Spleen (tissue), 11 donors: ENCODE measurements around the gene PMIS2. TPM values are rescaled to one million over a fixed set of nuclear protein-coding genes. Genes with fewer than 3 reads are reported as not detected.

Experiments used
- DNase-seq: peaks from one replicate; pipeline ENCODE4 v3.0.0-alpha.2; 2020
- H3K27ac ChIP-seq, 8 donors: fragments of 200-600 bp; sonication (generic) in 7 of 8; 1 replicate in 4 of 8; 2 replicates in 4 of 8; pipeline versions ENCODE4 v1.5.0 to v1.8.0; 2016 to 2021; ENCODE audit warnings: inconsistent platforms in 4 of 8, mild to moderate bottlenecking in 4 of 8, moderate library complexity in 1 of 8
- H3K27me3 ChIP-seq, 7 donors: fragments of 200-600 bp; sonication (generic) in 6 of 7; replicated peaks in 1 of 7; 1 replicate in 4 of 7; 2 replicates in 3 of 7; pipeline versions ENCODE4 v1.5.0 to v1.8.0; 2016 to 2021; ENCODE audit warnings: inconsistent platforms in 3 of 7, mild to moderate bottlenecking in 1 of 7
- H3K36me3 ChIP-seq, 6 donors: fragments of 200-600 bp; sonication (generic) in 5 of 6; 1 replicate in 4 of 6; 2 replicates in 2 of 6; pipeline versions ENCODE4 v1.5.0 to v1.8.0; 2016 to 2021; ENCODE audit warnings: inconsistent platforms in 2 of 6
- H3K4me1 ChIP-seq, 6 donors: fragments of 200-600 bp; sonication (generic) in 5 of 6; 1 replicate in 3 of 6; 2 replicates in 3 of 6; pipeline versions ENCODE4 v1.5.0 to v1.8.0; 2016 to 2021; ENCODE audit warnings: inconsistent platforms in 3 of 6
- H3K4me3 ChIP-seq, 8 donors: fragments of 200-600 bp; sonication (generic) in 7 of 8; 1 replicate in 4 of 8; 2 replicates in 4 of 8; pipeline versions ENCODE4 v1.5.0 to v1.8.0; 2016 to 2021; ENCODE audit warnings: inconsistent platforms in 4 of 8, mild to moderate bottlenecking in 4 of 8, moderate library complexity in 2 of 8
- H3K9me3 ChIP-seq, 8 donors: fragments of 200-600 bp; sonication (generic) in 7 of 8; 1 replicate in 4 of 8; 2 replicates in 4 of 8; pipeline versions ENCODE4 v1.5.0 to v1.8.0; 2016 to 2021; ENCODE audit warnings: inconsistent platforms in 4 of 8
- POLR2A ChIP-seq, 3 donors: fragments of 450-650 bp; IDR thresholded peaks; one replicate each; pipeline ENCODE4 v1.5.1; 2017; ENCODE audit warnings: antibody characterized with exemption in 3 of 3, mild to moderate bottlenecking in 1 of 3
- POLR2AphosphoS5 ChIP-seq, 3 donors: sonication (generic); formaldehyde crosslinking; IDR thresholded peaks; one replicate each; pipeline ENCODE4 v1.5.1; 2017; ENCODE audit warnings: antibody characterized with exemption in 3 of 3
- WGBS, 5 donors: extraction: QIAGEN DNeasy Blood & Tissue Kit in 3 of 5; methylation state at CpG; one replicate each; pipeline versions ENCODE4 v1.1.5 to v1.1.7; 2013 to 2018; 5-methylcytosine and 5-hydroxymethylcytosine counted together
- intact Hi-C: fragments of 100-400 bp; cut with DNase I; formaldehyde crosslinking; loops from one replicate; pipeline ENCODE4 v1.15.0; 2023; ENCODE audit warnings: low total_unique reads
- polyA plus RNA-seq, 3 donors: library from polyadenylated mRNA; stranded (reverse); fragments of 200-250 nt; gene quantifications; one replicate each; pipeline ENCODE4 v1.2.1, GENCODE V29; 2013
- total RNA-seq, 7 donors: library from RNA; depleted of rRNA in 3 of 7; stranded (reverse); fragments of >200 nt in 3 of 7; fragmentation: NEBNext Ultra II Directional in 4 of 7; extraction: Animal tissue kit (Norgen Biotek cat#: 25700) in 4 of 7; gene quantifications; one replicate each; pipeline versions ENCODE4 v1.1.0 to v1.2.1, GENCODE V29; 2016 to 2021
- TF ChIP-seq, protein P1 (sequence below), 11 experiments: fragments of 200-600 bp in 7 of 11; fragments of 450-650 bp in 4 of 11; sonication (generic) in 4 of 11; IDR thresholded peaks in 8 of 11; conservative IDR thresholded peaks in 3 of 11; 1 replicate in 7 of 11; 2 replicates in 4 of 11; pipeline versions ENCODE4 v1.4.0 to v1.8.0; 2016 to 2021; ENCODE audit warnings: antibody characterized with exemption in 11 of 11, inconsistent platforms in 4 of 11, mild to moderate bottlenecking in 1 of 11
- donor health status: healthy with polysubstance abuse.
- donor health status: DM: no; HTN: no; CAD: no; lungs with moderate emphysema.
- donor health status: DM: no; HTN: no; CAD: no.
- donor health status: Bipolar disorder and iron deficiency.
- donor health status: healthy.
- donor health status: DM: no; HTN: no; CAD: no.
- donor health status: DM: yes; HTN: yes; CAD: no.

Gene PMIS2
- total and polyA plus RNA-seq, 10 donors = not detected

DNA sequence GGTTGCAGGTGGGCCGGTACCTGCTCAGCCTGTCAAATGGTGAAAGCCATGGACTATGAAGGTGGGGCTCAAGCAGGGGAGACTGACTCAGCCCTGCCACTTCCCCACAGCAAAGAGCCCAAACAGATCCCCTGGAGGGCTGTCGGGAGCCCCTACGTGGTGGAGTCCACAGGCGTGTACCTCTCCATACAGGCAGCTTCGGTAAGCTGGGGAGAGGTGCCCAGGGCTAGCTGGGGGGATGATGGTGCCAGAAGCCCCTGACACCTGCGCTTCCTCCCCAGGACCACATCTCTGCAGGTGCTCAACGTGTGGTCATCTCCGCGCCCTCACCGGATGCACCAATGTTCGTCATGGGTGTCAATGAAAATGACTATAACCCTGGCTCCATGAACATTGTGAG, 43.8 kb upstream of the PMIS2 start:
- 92 to 100% (median 96%) methylated on average over 7 to 11 of the region's 11 CpGs for WGBS, 5 donors

DNA sequence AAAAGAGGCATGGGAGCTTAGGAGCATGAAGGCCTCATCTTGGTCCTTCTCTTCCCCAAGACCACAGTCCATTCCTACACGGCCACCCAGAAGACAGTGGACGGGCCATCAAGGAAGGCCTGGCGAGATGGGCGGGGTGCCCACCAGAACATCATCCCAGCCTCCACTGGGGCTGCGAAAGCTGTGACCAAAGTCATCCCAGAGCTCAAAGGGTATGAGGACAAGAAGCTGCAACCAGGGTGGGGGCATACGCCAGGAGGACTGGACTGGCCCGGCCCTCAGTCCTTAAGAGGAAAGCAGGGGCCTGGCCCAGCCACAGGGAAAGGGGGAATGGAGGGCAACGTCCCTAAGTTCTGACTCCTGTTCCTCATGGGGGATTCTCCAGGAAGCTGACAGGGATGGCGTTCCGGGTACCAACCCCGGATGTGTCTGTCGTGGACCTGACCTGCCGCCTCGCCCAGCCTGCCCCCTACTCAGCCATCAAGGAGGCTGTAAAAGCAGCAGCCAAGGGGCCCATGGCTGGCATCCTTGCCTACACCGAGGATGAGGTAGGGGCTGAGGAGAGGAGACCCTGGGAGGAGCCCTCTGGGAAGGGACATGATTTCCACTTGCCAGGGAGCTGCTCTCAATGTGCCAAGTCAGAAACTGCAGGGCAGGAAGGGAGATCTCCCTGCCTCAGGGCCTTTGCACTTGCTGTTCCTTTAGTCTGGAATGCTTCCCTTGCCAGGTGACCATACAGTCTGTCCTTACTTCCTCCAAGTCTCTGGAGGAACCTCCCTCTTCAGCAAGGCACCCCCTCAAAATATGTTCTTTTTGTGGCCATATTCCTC, 42.5 kb upstream of the PMIS2 start:
- H3K27ac ChIP-seq = no peak overlapping the region
- 94 to 99% (median 97%) methylated on average over 10 to 15 of the region's 15 CpGs for WGBS, 5 donors
- no peaks in the 10 kb centered on the region for H3K27me3 ChIP-seq
- H3K36me3 ChIP-seq = peaks cover 0 to 28% (median 0%) of the 10 kb centered on the region in 6 donors
- no peaks in the 10 kb centered on the region for H3K9me3 ChIP-seq
- H3K4me1 ChIP-seq = peaks cover 17 to 42% (median 30%) of the 10 kb centered on the region in 6 donors
- intact Hi-C loops = no loop called here
- no peak for DNase-seq
- TF ChIP-seq, protein P1, sequence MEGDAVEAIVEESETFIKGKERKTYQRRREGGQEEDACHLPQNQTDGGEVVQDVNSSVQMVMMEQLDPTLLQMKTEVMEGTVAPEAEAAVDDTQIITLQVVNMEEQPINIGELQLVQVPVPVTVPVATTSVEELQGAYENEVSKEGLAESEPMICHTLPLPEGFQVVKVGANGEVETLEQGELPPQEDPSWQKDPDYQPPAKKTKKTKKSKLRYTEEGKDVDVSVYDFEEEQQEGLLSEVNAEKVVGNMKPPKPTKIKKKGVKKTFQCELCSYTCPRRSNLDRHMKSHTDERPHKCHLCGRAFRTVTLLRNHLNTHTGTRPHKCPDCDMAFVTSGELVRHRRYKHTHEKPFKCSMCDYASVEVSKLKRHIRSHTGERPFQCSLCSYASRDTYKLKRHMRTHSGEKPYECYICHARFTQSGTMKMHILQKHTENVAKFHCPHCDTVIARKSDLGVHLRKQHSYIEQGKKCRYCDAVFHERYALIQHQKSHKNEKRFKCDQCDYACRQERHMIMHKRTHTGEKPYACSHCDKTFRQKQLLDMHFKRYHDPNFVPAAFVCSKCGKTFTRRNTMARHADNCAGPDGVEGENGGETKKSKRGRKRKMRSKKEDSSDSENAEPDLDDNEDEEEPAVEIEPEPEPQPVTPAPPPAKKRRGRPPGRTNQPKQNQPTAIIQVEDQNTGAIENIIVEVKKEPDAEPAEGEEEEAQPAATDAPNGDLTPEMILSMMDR (IDR thresholded peaks at IDR 0.05 in 8 of 11, conservative IDR thresholded peaks at IDR 0.05 in 3 of 11) = no peak
- TF ChIP-seq POLR2A (IDR thresholded peaks at IDR 0.05) (no peak), POLR2AphosphoS5 (IDR thresholded peaks at IDR 0.05) (no peak)
- no peak overlapping the region for H3K4me3 ChIP-seq

More for the DNA sequence above, 43.8 kb upstream of the PMIS2 start:
- Histone ChIP-seq H3K36me3 (peaks cover 0 to 15% (median 0%) of the 10 kb centered on the region in 6 donors), H3K4me3 (no peak overlapping the region), H3K27me3 (peaks cover 0 to 1% (median 0%) of the 10 kb centered on the region in 7 donors), H3K9me3 (no peaks in the 10 kb centered on the region), H3K4me1 (peaks cover 17 to 36% (median 28%) of the 10 kb centered on the region in 6 donors), H3K27ac (no peak overlapping the region)
- no peak for DNase-seq
- intact Hi-C loops = no loop called here
- TF ChIP-seq, protein P1 (IDR thresholded peaks at IDR 0.05 in 8 of 11, conservative IDR thresholded peaks at IDR 0.05 in 3 of 11) = no peak
- TF ChIP-seq POLR2A (IDR thresholded peaks at IDR 0.05) = no peak
- TF ChIP-seq POLR2AphosphoS5 (IDR thresholded peaks at IDR 0.05) = no peak

DNA sequence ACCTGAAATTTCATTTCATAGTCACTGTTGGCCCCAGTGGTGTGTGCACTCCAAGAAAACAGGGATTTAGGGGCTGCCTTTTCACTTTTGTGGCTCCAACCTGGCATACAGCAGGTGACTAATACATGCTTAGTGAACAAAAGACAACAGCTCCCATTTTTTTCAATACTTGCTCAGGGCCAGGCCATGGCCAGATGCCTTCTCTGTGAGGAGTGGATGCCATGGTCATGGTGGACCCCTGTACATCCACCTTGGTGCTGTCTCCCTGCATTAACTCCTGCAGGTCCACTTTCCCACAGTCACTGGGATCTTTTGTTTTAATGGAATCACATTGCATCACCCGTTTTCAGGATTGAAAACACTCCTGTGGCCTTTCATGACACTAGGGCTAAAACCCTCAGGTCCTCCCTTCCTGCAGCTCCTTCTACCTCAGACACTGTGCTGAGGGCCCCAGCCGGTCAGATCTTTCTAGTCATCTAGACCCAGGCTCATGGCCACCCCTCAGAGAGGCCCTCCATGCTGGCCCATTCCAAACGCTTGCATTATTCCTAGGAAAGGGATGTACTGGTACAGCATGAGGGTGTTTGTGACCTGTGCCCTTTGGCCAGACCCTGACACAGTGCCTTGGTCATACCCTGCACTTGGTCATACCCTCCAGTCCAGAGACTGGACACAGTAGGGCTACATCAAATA, 41.7 kb upstream of the PMIS2 start:
- no peaks in the 10 kb centered on the region for H3K9me3 ChIP-seq
- H3K27me3 ChIP-seq = no peaks in the 10 kb centered on the region
- H3K27ac ChIP-seq = peak overlapping the region in 6 of 8 donors; percentile 71 to 91 (median 88)
- intact Hi-C loops = no loop called here
- H3K4me3 ChIP-seq = peak overlapping the region; percentile 64 to 93 (median 76)
- peaks cover 0 to 30% (median 0%) of the 10 kb centered on the region in 6 donors for H3K36me3 ChIP-seq
- DNase-seq = no peak
- 80 to 89% (median 87%) methylated on average over 3 of the region's 3 CpGs for WGBS, 5 donors
- TF ChIP-seq POLR2A (IDR thresholded peaks at IDR 0.05) = no peak
- TF ChIP-seq, protein P1 (IDR thresholded peaks at IDR 0.05 in 8 of 11, conservative IDR thresholded peaks at IDR 0.05 in 3 of 11) = no peak
- TF ChIP-seq POLR2AphosphoS5 (IDR thresholded peaks at IDR 0.05) = no peak
- peaks cover 17 to 50% (median 30%) of the 10 kb centered on the region in 6 donors for H3K4me1 ChIP-seq
